Vagina (tissue), 2 donors: ENCODE data around the gene PKDCC.

Experiments
- CTCF ChIP-seq, 3 experiments: fragments of 450-650 bp in 2 of 3; fragments of 200-600 bp in 1 of 3; sonication (generic) in 1 of 3; IDR thresholded peaks; one replicate each; pipeline ENCODE4 v1.5.1; 2017 to 2019; ENCODE audit warnings: antibody characterized with exemption in 3 of 3, mild to moderate bottlenecking in 2 of 3, moderate library complexity in 2 of 3
- POLR2A ChIP-seq, 2 donors: fragments of 450-650 bp; IDR thresholded peaks; one replicate each; pipeline ENCODE4 v1.6.1; 2017; ENCODE audit warnings: antibody characterized with exemption in 2 of 2, mild to moderate bottlenecking in 2 of 2, moderate library complexity in 2 of 2
- POLR2AphosphoS5 ChIP-seq, 2 donors: sonication (generic); formaldehyde crosslinking; IDR thresholded peaks; one replicate each; pipeline ENCODE4 v1.9.0; 2017; ENCODE audit warnings: antibody characterized with exemption in 2 of 2, mild to moderate bottlenecking in 2 of 2, low read depth in 1 of 2; ENCODE audit not compliant: insufficient read depth in 1 of 2

- TF ChIP-seq CTCF (IDR thresholded peaks at IDR 0.05) (no peak), POLR2A (IDR thresholded peaks at IDR 0.05) (peak in 1 of 2 donors; percentile 26), POLR2AphosphoS5 (IDR thresholded peaks at IDR 0.05; ENCODE audit: insufficient read depth in 1 of 2, low read depth in 1 of 2) (peak in 1 of 2 donors; percentile 49)
These were observed 2.3 kb downstream of the PKDCC start for GRCh38 chr2:42050010-42050702.
